Retinal pigment epithelial cell (primary cell): ENCODE data around the gene LARGE1.

ENCODE experiments used
- DNase-seq: peaks from one replicate; pipeline ENCODE4 v3.0.0-alpha.2; 2010; ENCODE audit warnings: low read depth
- H3K4me3 ChIP-seq: 2 replicates; pipeline ENCODE4 v1.5.1; 2011; ENCODE audit warnings: mild to moderate bottlenecking, low read length, control low read depth, moderate library complexity
- CTCF ChIP-seq: conservative IDR thresholded peaks from 2 replicates; pipeline ENCODE4 v1.5.1; 2011; ENCODE audit warnings: low read depth, low read length, control low read depth, inconsistent platforms

The LARGE1 gene

GRCh38 chr22:33722816-33723215 lies 197.5 kb downstream of the LARGE1 start:
- H3K4me3 ChIP-seq, result no peak overlapping the region
- TF ChIP-seq CTCF, result no peak
- no peak for DNase-seq

GRCh38 chr22:33720166-33720878 lies 200.0 kb downstream of the LARGE1 start:
- H3K4me3 ChIP-seq, result no peak overlapping the region
- TF ChIP-seq CTCF, result no peak
- no peak for DNase-seq

- DNase-seq, result no peak
- no peak for TF ChIP-seq CTCF
- H3K4me3 ChIP-seq, result no peak overlapping the region
Measured at GRCh38 chr22:33717694-33718396, 202.4 kb downstream of the LARGE1 start.

- no peak overlapping the region for H3K4me3 ChIP-seq
- no peak for DNase-seq
- no peak for TF ChIP-seq CTCF
Measured at GRCh38 chr22:33715237-33715985, 204.9 kb downstream of the LARGE1 start.

GRCh38 chr22:33710326-33710725 lies 209.9 kb downstream of the LARGE1 start:
- no peak overlapping the region for H3K4me3 ChIP-seq
- no peak for TF ChIP-seq CTCF
- DNase-seq, result no peak

- no peak for DNase-seq
Measured at GRCh38 chr22:33707581-33707980, 212.7 kb downstream of the LARGE1 start.

More at GRCh38 chr22:33707581-33707980, 212.7 kb downstream of the LARGE1 start:
- H3K4me3 ChIP-seq, result no peak overlapping the region
- TF ChIP-seq CTCF, result no peak
